Ascending aorta (tissue), 2 donors: ENCODE measurements around the gene RPS6KA2. TPM values are rescaled to one million over a fixed set of nuclear protein-coding genes. Genes with fewer than 3 reads are reported as not detected.

Source experiments
- DNase-seq, 2 donors: peaks; one replicate each; pipeline ENCODE4 v3.0.0-alpha.2; 2019; ENCODE audit warnings: low spot score in 2 of 2
- H3K27ac ChIP-seq, 2 donors: fragments of 200-600 bp; sonication (generic); one replicate each; pipeline ENCODE4 v1.5.1; 2016 to 2017; ENCODE audit warnings: mild to moderate bottlenecking in 1 of 2
- H3K27me3 ChIP-seq: fragments of 200-600 bp; sonication (generic); one replicate; pipeline ENCODE4 v1.5.1; 2017
- H3K36me3 ChIP-seq, 2 donors: fragments of 200-600 bp; sonication (generic); one replicate each; pipeline ENCODE4 v1.5.1; 2016
- H3K4me1 ChIP-seq, 2 donors: fragments of 200-600 bp; sonication (generic); one replicate each; pipeline ENCODE4 v1.5.1; 2016 to 2017; ENCODE audit warnings: mild to moderate bottlenecking in 1 of 2
- H3K4me3 ChIP-seq, 2 donors: fragments of 200-600 bp; sonication (generic); one replicate each; pipeline ENCODE4 v1.5.1; 2016 to 2017; ENCODE audit warnings: mild to moderate bottlenecking in 1 of 2
- H3K9me3 ChIP-seq, 2 donors: fragments of 200-600 bp; sonication (generic); one replicate each; pipeline ENCODE4 v1.5.1; 2016
- intact Hi-C: fragments of 100-400 bp; cut with DNase I; formaldehyde crosslinking; loops from one replicate; pipeline ENCODE4 v1.15.1; 2023
- total RNA-seq: library from RNA; depleted of rRNA; stranded (reverse); fragments of >200 nt; gene quantifications from one replicate; pipeline ENCODE4 v1.1.0, GENCODE V29; 2016
- TF ChIP-seq, protein P1 (sequence below), 3 experiments: fragments of 200-600 bp in 2 of 3; fragments of 450-650 bp in 1 of 3; sonication (generic) in 2 of 3; IDR thresholded peaks; one replicate each; pipeline ENCODE4 v1.5.1; 2016 to 2019; ENCODE audit warnings: antibody characterized with exemption in 3 of 3, mild to moderate bottlenecking in 1 of 3, moderate library complexity in 1 of 3

RPS6KA2 gene
- total RNA-seq, 1 donor from 2014 or later = 196 TPM

DNA sequence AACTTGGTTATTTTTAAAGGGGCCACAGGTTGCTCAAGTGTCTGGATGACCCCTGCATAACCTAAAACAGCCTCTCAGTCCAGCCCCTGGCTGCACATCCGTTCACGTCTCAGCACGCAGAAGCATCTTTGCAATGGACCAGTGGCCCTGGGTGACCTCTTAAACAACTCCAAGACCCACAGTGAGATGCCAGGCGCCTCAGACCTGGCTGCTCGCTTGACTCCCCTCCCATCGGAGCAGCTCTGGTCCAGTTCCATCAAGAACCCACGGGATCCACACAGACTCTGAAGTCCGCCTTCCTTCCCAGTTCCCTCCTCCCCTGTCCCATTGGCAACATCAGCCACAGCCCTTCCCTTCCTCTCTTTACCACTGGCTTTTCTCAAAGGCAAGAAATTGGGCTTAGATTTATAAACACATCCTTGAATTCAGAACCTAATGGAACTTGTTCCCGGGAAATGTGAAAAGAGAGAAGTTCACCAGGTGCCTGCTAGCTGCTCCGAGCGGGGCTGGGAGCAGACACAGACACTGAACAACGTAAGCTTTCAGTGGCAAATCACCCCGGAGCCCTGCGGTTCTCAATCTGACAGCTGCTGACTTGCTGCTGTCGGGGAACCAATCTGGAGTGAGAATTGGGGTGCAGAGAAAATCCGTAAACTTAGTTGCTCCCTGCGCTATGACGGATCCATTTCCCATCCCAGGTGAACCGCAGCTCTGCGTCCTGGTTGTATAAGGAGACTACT is 204.7 kb downstream of the RPS6KA2 start:
- peaks cover 8 to 68% of the 10 kb centered on the region in 2 donors for H3K36me3 ChIP-seq
- H3K4me1 ChIP-seq = no peaks in the 10 kb centered on the region
- intact Hi-C loops = no loop called here
- no peaks in the 10 kb centered on the region for H3K9me3 ChIP-seq
- TF ChIP-seq, protein P1, sequence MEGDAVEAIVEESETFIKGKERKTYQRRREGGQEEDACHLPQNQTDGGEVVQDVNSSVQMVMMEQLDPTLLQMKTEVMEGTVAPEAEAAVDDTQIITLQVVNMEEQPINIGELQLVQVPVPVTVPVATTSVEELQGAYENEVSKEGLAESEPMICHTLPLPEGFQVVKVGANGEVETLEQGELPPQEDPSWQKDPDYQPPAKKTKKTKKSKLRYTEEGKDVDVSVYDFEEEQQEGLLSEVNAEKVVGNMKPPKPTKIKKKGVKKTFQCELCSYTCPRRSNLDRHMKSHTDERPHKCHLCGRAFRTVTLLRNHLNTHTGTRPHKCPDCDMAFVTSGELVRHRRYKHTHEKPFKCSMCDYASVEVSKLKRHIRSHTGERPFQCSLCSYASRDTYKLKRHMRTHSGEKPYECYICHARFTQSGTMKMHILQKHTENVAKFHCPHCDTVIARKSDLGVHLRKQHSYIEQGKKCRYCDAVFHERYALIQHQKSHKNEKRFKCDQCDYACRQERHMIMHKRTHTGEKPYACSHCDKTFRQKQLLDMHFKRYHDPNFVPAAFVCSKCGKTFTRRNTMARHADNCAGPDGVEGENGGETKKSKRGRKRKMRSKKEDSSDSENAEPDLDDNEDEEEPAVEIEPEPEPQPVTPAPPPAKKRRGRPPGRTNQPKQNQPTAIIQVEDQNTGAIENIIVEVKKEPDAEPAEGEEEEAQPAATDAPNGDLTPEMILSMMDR (IDR thresholded peaks at IDR 0.05) = no peak
- H3K27me3 ChIP-seq = no peaks in the 10 kb centered on the region
- no peak overlapping the region for H3K27ac ChIP-seq
- no peak for DNase-seq
- H3K4me3 ChIP-seq = no peak overlapping the region

DNA sequence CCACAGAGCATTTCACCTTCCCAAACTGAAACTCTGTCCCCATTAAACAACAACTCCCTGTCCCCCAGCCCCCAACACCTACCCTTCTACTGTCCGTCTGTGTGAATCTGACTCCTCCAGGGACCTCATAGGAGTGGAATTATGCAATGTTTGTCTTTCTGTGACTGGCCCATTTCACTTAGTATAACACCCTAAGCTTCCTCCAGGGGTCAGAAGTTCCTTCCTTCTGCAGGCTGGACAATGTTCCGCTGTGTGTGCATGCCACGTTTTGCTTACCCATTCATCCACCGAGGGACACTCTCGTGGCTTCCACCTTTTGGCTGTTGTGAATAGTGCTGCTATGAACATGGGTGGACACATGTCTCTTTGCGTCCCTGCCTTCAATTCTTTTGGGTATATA is 206.7 kb downstream of the RPS6KA2 start:
- H3K4me1 ChIP-seq = no peaks in the 10 kb centered on the region
- no peaks in the 10 kb centered on the region for H3K27me3 ChIP-seq
- H3K27ac ChIP-seq = no peak overlapping the region
- no peak for DNase-seq
- H3K4me3 ChIP-seq = no peak overlapping the region
- H3K9me3 ChIP-seq = no peaks in the 10 kb centered on the region
- intact Hi-C loops = no loop called here
- H3K36me3 ChIP-seq = peaks cover 8 to 68% of the 10 kb centered on the region in 2 donors
- TF ChIP-seq, protein P1 (IDR thresholded peaks at IDR 0.05) = peak in 1 of 3 experiments; percentile 20

DNA sequence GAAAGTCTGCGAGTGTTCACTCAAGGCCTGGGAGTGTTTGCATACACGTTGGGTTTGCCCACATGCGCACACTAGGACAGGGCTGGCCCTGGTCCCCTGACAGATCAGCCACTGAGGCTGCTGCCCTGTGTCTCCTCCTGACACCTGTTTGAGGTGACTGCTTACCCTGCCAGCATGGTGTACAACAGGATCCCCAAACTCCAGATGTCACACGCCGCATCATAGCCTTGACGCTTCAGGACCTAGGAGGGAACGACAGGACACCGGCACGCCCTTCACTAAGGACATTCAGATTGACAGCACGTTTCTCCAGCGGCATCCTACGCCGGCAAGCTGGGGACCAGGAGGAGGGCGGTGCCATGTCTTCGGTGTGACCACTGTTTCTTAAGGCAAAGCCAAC is 207.3 kb downstream of the RPS6KA2 start:
- TF ChIP-seq, protein P1 (IDR thresholded peaks at IDR 0.05) = no peak
- Histone ChIP-seq H3K4me1 (no peaks in the 10 kb centered on the region), H3K9me3 (no peaks in the 10 kb centered on the region), H3K27ac (no peak overlapping the region), H3K36me3 (peaks cover 8 to 63% of the 10 kb centered on the region in 2 donors), H3K27me3 (no peaks in the 10 kb centered on the region), H3K4me3 (no peak overlapping the region)
- no peak for DNase-seq
- intact Hi-C loops = no loop called here

DNA sequence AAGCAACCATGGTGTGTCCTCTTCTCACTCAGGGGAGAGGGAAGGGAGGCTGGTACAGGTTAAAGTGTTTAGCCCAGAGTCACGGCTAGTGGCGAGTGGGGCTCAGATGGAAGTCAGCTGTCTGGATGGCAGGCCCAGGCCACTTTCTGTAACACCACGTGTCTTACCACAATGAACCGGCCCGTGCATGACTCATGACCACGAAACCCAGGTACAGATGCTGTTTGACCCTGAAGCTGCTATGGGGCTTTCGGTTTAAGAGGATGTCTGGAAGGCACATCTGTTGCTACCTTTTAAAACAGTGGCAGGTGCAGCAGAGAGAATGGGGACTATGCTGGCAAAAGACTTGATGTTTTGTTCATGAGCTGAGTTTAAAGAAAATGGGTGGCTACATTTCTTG is 207.8 kb downstream of the RPS6KA2 start:
- DNase-seq = no peak
- Histone ChIP-seq H3K27me3 (no peaks in the 10 kb centered on the region), H3K9me3 (no peaks in the 10 kb centered on the region), H3K4me3 (no peak overlapping the region), H3K4me1 (no peaks in the 10 kb centered on the region), H3K27ac (no peak overlapping the region), H3K36me3 (peaks cover 8 to 62% of the 10 kb centered on the region in 2 donors)
- intact Hi-C loops = no loop called here
- TF ChIP-seq, protein P1 (IDR thresholded peaks at IDR 0.05) = no peak

DNA sequence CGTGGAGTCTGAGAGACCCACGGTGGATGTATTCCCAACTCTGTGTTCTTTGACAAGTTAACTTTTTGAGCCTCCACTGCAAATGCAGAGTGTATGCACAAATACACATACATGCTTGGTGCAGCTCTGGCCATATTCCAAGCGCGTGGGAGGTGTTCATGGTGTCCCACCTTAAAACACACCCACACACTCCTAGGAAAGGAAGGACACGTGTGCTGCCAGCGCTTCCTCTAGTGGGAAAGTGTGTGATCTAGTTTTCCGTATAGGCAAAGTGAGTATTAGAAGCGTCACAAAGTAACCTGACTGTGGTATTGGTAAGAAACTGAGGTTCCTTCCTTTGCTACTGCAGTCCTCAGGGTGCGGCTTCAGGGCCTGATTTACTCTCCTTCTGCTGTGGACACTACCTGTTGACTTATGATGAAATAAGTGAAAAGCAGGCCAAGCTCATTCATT is 208.3 kb downstream of the RPS6KA2 start:
- no peaks in the 10 kb centered on the region for H3K4me1 ChIP-seq
- no peak overlapping the region for H3K27ac ChIP-seq
- TF ChIP-seq, protein P1 (IDR thresholded peaks at IDR 0.05) = no peak
- no peak overlapping the region for H3K4me3 ChIP-seq
- H3K27me3 ChIP-seq = no peaks in the 10 kb centered on the region
- intact Hi-C loops = no loop called here
- H3K36me3 ChIP-seq = peaks cover 8 to 59% of the 10 kb centered on the region in 2 donors
- no peaks in the 10 kb centered on the region for H3K9me3 ChIP-seq
- DNase-seq = no peak
